Stimulated activated CD8-positive, alpha-beta memory T cell treated with anti-CD3 and anti-CD28 coated beads, Interleukin-12 subunit alpha, Interleukin-12 subunit beta, amount 100 ng/mL, for 4 hours (primary cell): ENCODE measurements around the gene ARHGDIA.
A peak's percentile ranks its signal among the peaks of the same experiment; 100 is the strongest.
"Not testable (repeated sequence)": the region's sequence is repeated elsewhere in the genome, so short reads cannot be mapped to it uniquely, and the experiment has no call there.

Experiments used
- DNase-seq: peaks from one replicate; pipeline ENCODE4 v3.0.0-alpha.2; 2020; ENCODE audit warnings: low read depth

Gene ARHGDIA

GRCh38 chr17:81842725-81843504 is 28.2 kb downstream of the ARHGDIA start:
- DNase-seq: no peak

GRCh38 chr17:81842378-81842724 is 28.8 kb downstream of the ARHGDIA start:
- DNase-seq: no peak

GRCh38 chr17:81841866-81842265 is 29.3 kb downstream of the ARHGDIA start:
- no peak for DNase-seq

GRCh38 chr17:81840826-81841778 is 30.0 kb downstream of the ARHGDIA start:
- DNase-seq: no peak

GRCh38 chr17:81840059-81840458 is 31.1 kb downstream of the ARHGDIA start:
- not testable (repeated sequence) for DNase-seq

GRCh38 chr17:81839301-81839700 is 31.8 kb downstream of the ARHGDIA start:
- no peak for DNase-seq

GRCh38 chr17:81838753-81839255 is 32.3 kb downstream of the ARHGDIA start:
- DNase-seq: no peak

- no peak for DNase-seq
Measured at GRCh38 chr17:81837641-81838040, 33.5 kb downstream of the ARHGDIA start.

- DNase-seq: no peak
Measured at GRCh38 chr17:81834831-81835267, 36.3 kb downstream of the ARHGDIA start, which contains the start of gene PPP1R27. PPP1R27 (minus strand) TSS chr17:81835050; CDS start chr17:81834953, 97 bp downstream.

GRCh38 chr17:81833921-81834830 is 37.0 kb downstream of the ARHGDIA start:
- no peak for DNase-seq

GRCh38 chr17:81833160-81833920 is 37.8 kb downstream of the ARHGDIA start, which contains the start of gene MCRIP1:
MCRIP1 (minus strand) TSS chr17:81833291; CDS start chr17:81824506, 8,785 bp downstream.
- DNase-seq: peak; percentile 96

GRCh38 chr17:81832608-81833159 is 38.5 kb downstream of the ARHGDIA start:
- DNase-seq: no peak

GRCh38 chr17:81831957-81832607 is 39.1 kb downstream of the ARHGDIA start:
- DNase-seq: peak; percentile 27

GRCh38 chr17:81831563-81831956 is 39.6 kb downstream of the ARHGDIA start:
- DNase-seq: no peak

- no peak for DNase-seq
Measured at GRCh38 chr17:81829858-81830257, 41.3 kb downstream of the ARHGDIA start.

- no peak for DNase-seq
Measured at GRCh38 chr17:81828656-81829055, 42.5 kb downstream of the ARHGDIA start.

- DNase-seq: no peak
Measured at GRCh38 chr17:81825841-81826466, 45.2 kb downstream of the ARHGDIA start.

GRCh38 chr17:81824595-81824994 is 46.5 kb downstream of the ARHGDIA start:
- DNase-seq: no peak

GRCh38 chr17:81823820-81824550 is 47.2 kb downstream of the ARHGDIA start:
- DNase-seq: no peak
